Activated naive CD8-positive, alpha-beta T cell treated with anti-CD3 and anti-CD28 coated beads, Interleukin-2, amount 50 U/mL, for 24 hours (primary cell): ENCODE results near the gene PID1.
"Not testable (repeated sequence)": the region's sequence is repeated elsewhere in the genome, so short reads cannot be mapped to it uniquely, and the experiment has no call there.

ENCODE experiments used
- ATAC-seq: fragments of 150-1000 bp; cut with Tn5 transposase; one replicate; pipeline ENCODE4 v1.10.0; 2021
- DNase-seq: peaks from one replicate; pipeline ENCODE4 v3.0.0; 2021
- H3K27ac Mint-ChIP-seq: one replicate; pipeline ENCODE4 v1.8.0; 2021; ENCODE audit warnings: mild to moderate bottlenecking, mixed read lengths
- H3K27me3 Mint-ChIP-seq: one replicate; pipeline ENCODE4 v1.8.0; 2021; ENCODE audit warnings: mixed read lengths
- H3K36me3 Mint-ChIP-seq: one replicate; pipeline ENCODE4 v1.8.0; 2021; ENCODE audit warnings: low read depth, mixed read lengths
- H3K4me1 Mint-ChIP-seq: one replicate; pipeline ENCODE4 v1.8.0; 2021; ENCODE audit warnings: mixed read lengths
- H3K4me3 Mint-ChIP-seq: one replicate; pipeline ENCODE4 v1.8.0; 2021; ENCODE audit warnings: mild to moderate bottlenecking, moderate library complexity, mixed read lengths
- H3K9me3 Mint-ChIP-seq: one replicate; pipeline ENCODE4 v1.8.0; 2021; ENCODE audit warnings: mixed read lengths

Gene PID1

GRCh38 chr2:229218329-229218921 is 52.7 kb downstream of the PID1 start:
- Mint-ChIP-seq H3K36me3 (no peaks in the 10 kb centered on the region), H3K27ac (no peak overlapping the region), H3K9me3 (peaks cover 11% of the 10 kb centered on the region), H3K4me1 (no peaks in the 10 kb centered on the region), H3K27me3 (no peaks in the 10 kb centered on the region), H3K4me3 (no peak overlapping the region)
- ATAC-seq (no peak), DNase-seq (no peak)

- Mint-ChIP-seq H3K27me3 (no peaks in the 10 kb centered on the region), H3K27ac (no peak overlapping the region), H3K4me1 (no peaks in the 10 kb centered on the region), H3K36me3 (no peaks in the 10 kb centered on the region), H3K9me3 (peaks cover 4% of the 10 kb centered on the region), H3K4me3 (no peak overlapping the region)
- no peak for ATAC-seq
- DNase-seq: no peak
These were observed 58.8 kb downstream of the PID1 start for GRCh38 chr2:229212241-229212640.

- H3K4me1 Mint-ChIP-seq: no peaks in the 10 kb centered on the region
- H3K9me3 Mint-ChIP-seq: peaks cover 4% of the 10 kb centered on the region
- H3K27me3 Mint-ChIP-seq: no peaks in the 10 kb centered on the region
- no peaks in the 10 kb centered on the region for H3K36me3 Mint-ChIP-seq
- H3K27ac Mint-ChIP-seq: no peak overlapping the region
- no peak overlapping the region for H3K4me3 Mint-ChIP-seq
- DNase-seq: no peak
- no peak for ATAC-seq
These were observed 60.4 kb downstream of the PID1 start for GRCh38 chr2:229210641-229211040.

GRCh38 chr2:229206548-229206947 is 64.5 kb downstream of the PID1 start:
- H3K27ac Mint-ChIP-seq: no peak overlapping the region
- ATAC-seq (no peak), DNase-seq (no peak)
- H3K36me3 Mint-ChIP-seq: no peaks in the 10 kb centered on the region
- H3K9me3 Mint-ChIP-seq: peaks cover 13% of the 10 kb centered on the region
- no peaks in the 10 kb centered on the region for H3K27me3 Mint-ChIP-seq
- no peaks in the 10 kb centered on the region for H3K4me1 Mint-ChIP-seq
- no peak overlapping the region for H3K4me3 Mint-ChIP-seq

GRCh38 chr2:229205704-229206103 is 65.4 kb downstream of the PID1 start:
- DNase-seq: no peak
- H3K27ac Mint-ChIP-seq: no peak overlapping the region
- no peak overlapping the region for H3K4me3 Mint-ChIP-seq
- no peaks in the 10 kb centered on the region for H3K27me3 Mint-ChIP-seq
- H3K36me3 Mint-ChIP-seq: no peaks in the 10 kb centered on the region
- no peak for ATAC-seq
- H3K9me3 Mint-ChIP-seq: peaks cover 13% of the 10 kb centered on the region
- H3K4me1 Mint-ChIP-seq: no peaks in the 10 kb centered on the region

- ATAC-seq: no peak
- no peak for DNase-seq
- Mint-ChIP-seq H3K4me3 (no peak overlapping the region), H3K36me3 (no peaks in the 10 kb centered on the region), H3K27ac (no peak overlapping the region), H3K9me3 (peaks cover 9% of the 10 kb centered on the region), H3K4me1 (no peaks in the 10 kb centered on the region), H3K27me3 (no peaks in the 10 kb centered on the region)
These were observed 68.4 kb downstream of the PID1 start for GRCh38 chr2:229202646-229203045.

GRCh38 chr2:229201521-229201920 is 69.6 kb downstream of the PID1 start:
- no peaks in the 10 kb centered on the region for H3K4me1 Mint-ChIP-seq
- no peak for ATAC-seq
- no peaks in the 10 kb centered on the region for H3K27me3 Mint-ChIP-seq
- DNase-seq: no peak
- peaks cover 9% of the 10 kb centered on the region for H3K9me3 Mint-ChIP-seq
- H3K27ac Mint-ChIP-seq: no peak overlapping the region
- H3K4me3 Mint-ChIP-seq: no peak overlapping the region
- H3K36me3 Mint-ChIP-seq: no peaks in the 10 kb centered on the region

GRCh38 chr2:229199267-229199666 is 71.8 kb downstream of the PID1 start:
- H3K4me1 Mint-ChIP-seq: no peaks in the 10 kb centered on the region
- DNase-seq (no peak), ATAC-seq (no peak)
- H3K9me3 Mint-ChIP-seq: peaks cover 5% of the 10 kb centered on the region
- no peak overlapping the region for H3K4me3 Mint-ChIP-seq
- H3K27ac Mint-ChIP-seq: no peak overlapping the region
- H3K36me3 Mint-ChIP-seq: no peaks in the 10 kb centered on the region
- H3K27me3 Mint-ChIP-seq: no peaks in the 10 kb centered on the region

- no peak for DNase-seq
- H3K36me3 Mint-ChIP-seq: no peaks in the 10 kb centered on the region
- H3K4me1 Mint-ChIP-seq: no peaks in the 10 kb centered on the region
- no peak for ATAC-seq
- no peaks in the 10 kb centered on the region for H3K9me3 Mint-ChIP-seq
- H3K27ac Mint-ChIP-seq: no peak overlapping the region
- no peaks in the 10 kb centered on the region for H3K27me3 Mint-ChIP-seq
- H3K4me3 Mint-ChIP-seq: no peak overlapping the region
These were observed 74.6 kb downstream of the PID1 start for GRCh38 chr2:229196448-229196847.

- Mint-ChIP-seq H3K4me3 (no peak overlapping the region), H3K36me3 (no peaks in the 10 kb centered on the region), H3K4me1 (no peaks in the 10 kb centered on the region), H3K27me3 (no peaks in the 10 kb centered on the region), H3K27ac (no peak overlapping the region), H3K9me3 (no peaks in the 10 kb centered on the region)
- DNase-seq: no peak
- no peak for ATAC-seq
These were observed 75.6 kb downstream of the PID1 start for GRCh38 chr2:229195346-229195947.

- H3K27me3 Mint-ChIP-seq: no peaks in the 10 kb centered on the region
- ATAC-seq (no peak), DNase-seq (no peak)
- peaks cover under 1% of the 10 kb centered on the region for H3K9me3 Mint-ChIP-seq
- H3K4me1 Mint-ChIP-seq: no peaks in the 10 kb centered on the region
- H3K36me3 Mint-ChIP-seq: no peaks in the 10 kb centered on the region
- no peak overlapping the region for H3K27ac Mint-ChIP-seq
- no peak overlapping the region for H3K4me3 Mint-ChIP-seq
These were observed 77.8 kb downstream of the PID1 start for GRCh38 chr2:229193281-229193680.

GRCh38 chr2:229191413-229191812 is 79.7 kb downstream of the PID1 start:
- no peak overlapping the region for H3K27ac Mint-ChIP-seq
- ATAC-seq: no peak
- H3K27me3 Mint-ChIP-seq: no peaks in the 10 kb centered on the region
- DNase-seq: no peak
- no peaks in the 10 kb centered on the region for H3K4me1 Mint-ChIP-seq
- H3K9me3 Mint-ChIP-seq: peaks cover 19% of the 10 kb centered on the region
- H3K4me3 Mint-ChIP-seq: no peak overlapping the region
- H3K36me3 Mint-ChIP-seq: no peaks in the 10 kb centered on the region

GRCh38 chr2:229187123-229187522 is 84.0 kb downstream of the PID1 start:
- H3K36me3 Mint-ChIP-seq, H3K27me3 Mint-ChIP-seq, H3K4me1 Mint-ChIP-seq, DNase-seq, H3K27ac Mint-ChIP-seq, ATAC-seq, H3K4me3 Mint-ChIP-seq: not testable (repeated sequence)
- peaks cover 28% of the 10 kb centered on the region for H3K9me3 Mint-ChIP-seq

GRCh38 chr2:229181641-229182040 is 89.4 kb downstream of the PID1 start:
- Mint-ChIP-seq H3K4me3 (no peak overlapping the region), H3K27ac (no peak overlapping the region), H3K9me3 (peaks cover 18% of the 10 kb centered on the region), H3K27me3 (no peaks in the 10 kb centered on the region), H3K36me3 (no peaks in the 10 kb centered on the region), H3K4me1 (no peaks in the 10 kb centered on the region)
- no peak for ATAC-seq
- no peak for DNase-seq

- H3K27me3 Mint-ChIP-seq: no peaks in the 10 kb centered on the region
- DNase-seq (no peak), ATAC-seq (no peak)
- H3K27ac Mint-ChIP-seq: no peak overlapping the region
- H3K4me3 Mint-ChIP-seq: no peak overlapping the region
- peaks cover 17% of the 10 kb centered on the region for H3K9me3 Mint-ChIP-seq
- no peaks in the 10 kb centered on the region for H3K4me1 Mint-ChIP-seq
- H3K36me3 Mint-ChIP-seq: no peaks in the 10 kb centered on the region
These were observed 90.4 kb downstream of the PID1 start for GRCh38 chr2:229180658-229181057.

GRCh38 chr2:229179628-229180027 is 91.5 kb downstream of the PID1 start:
- Mint-ChIP-seq H3K9me3 (peaks cover 11% of the 10 kb centered on the region), H3K4me1 (no peaks in the 10 kb centered on the region), H3K27me3 (no peaks in the 10 kb centered on the region), H3K36me3 (no peaks in the 10 kb centered on the region), H3K4me3 (no peak overlapping the region), H3K27ac (no peak overlapping the region)
- DNase-seq: no peak
- no peak for ATAC-seq
